ENCODE data around the gene DENND4C.

DNA sequence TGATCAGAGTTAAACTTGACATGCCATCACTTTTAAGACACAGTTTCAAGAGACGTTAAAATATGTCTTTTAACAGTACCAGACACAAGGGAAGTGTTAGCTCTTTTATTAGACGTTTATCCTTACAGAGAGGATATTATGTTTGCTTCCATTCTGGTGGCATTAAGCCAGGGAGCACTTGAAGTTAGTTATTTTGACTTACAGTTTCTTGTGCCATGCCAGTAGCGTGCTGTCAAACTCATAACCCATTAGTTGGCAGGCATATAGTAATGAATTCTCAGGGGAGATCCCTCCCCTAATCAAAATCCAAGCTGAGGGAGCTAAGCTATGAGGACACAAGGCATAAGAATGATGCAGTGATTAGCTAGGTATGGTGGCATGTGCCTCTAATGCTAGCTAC is 83.1 kb downstream of the DENND4C start:
- TF ChIP-seq EP300 (IDR thresholded peaks at IDR 0.05): no peak
- TF ChIP-seq, protein P1, sequence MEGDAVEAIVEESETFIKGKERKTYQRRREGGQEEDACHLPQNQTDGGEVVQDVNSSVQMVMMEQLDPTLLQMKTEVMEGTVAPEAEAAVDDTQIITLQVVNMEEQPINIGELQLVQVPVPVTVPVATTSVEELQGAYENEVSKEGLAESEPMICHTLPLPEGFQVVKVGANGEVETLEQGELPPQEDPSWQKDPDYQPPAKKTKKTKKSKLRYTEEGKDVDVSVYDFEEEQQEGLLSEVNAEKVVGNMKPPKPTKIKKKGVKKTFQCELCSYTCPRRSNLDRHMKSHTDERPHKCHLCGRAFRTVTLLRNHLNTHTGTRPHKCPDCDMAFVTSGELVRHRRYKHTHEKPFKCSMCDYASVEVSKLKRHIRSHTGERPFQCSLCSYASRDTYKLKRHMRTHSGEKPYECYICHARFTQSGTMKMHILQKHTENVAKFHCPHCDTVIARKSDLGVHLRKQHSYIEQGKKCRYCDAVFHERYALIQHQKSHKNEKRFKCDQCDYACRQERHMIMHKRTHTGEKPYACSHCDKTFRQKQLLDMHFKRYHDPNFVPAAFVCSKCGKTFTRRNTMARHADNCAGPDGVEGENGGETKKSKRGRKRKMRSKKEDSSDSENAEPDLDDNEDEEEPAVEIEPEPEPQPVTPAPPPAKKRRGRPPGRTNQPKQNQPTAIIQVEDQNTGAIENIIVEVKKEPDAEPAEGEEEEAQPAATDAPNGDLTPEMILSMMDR (IDR thresholded peaks at IDR 0.05): no peak

Measured in sigmoid colon (tissue), 4 donors.